Neural progenitor cell (in vitro differentiated cells): Measurements from ENCODE around the gene BRIX1. TPM values are rescaled to one million over a fixed set of nuclear protein-coding genes. Genes with fewer than 3 reads are reported as not detected.

ENCODE experiments used
- DNase-seq: peaks from one replicate; pipeline ENCODE4 v3.0.0-alpha.2; 2016; ENCODE audit warnings: low spot score
- H2AFZ ChIP-seq: fragments of 200-600 bp; sonication (generic); replicated peaks from 2 replicates; pipeline ENCODE4 v1.6.1; 2016; ENCODE audit warnings: antibody characterized with exemption
- H3F3A ChIP-seq: fragments of 200-600 bp; sonication (generic); 2 replicates; pipeline ENCODE4 v1.6.1; 2016; ENCODE audit warnings: antibody characterized with exemption, low read depth
- H3K27ac ChIP-seq: fragments of 200-600 bp; sonication (generic); 2 replicates; pipeline ENCODE4 v1.5.1; 2016; ENCODE audit warnings: mild to moderate bottlenecking
- H3K27me3 ChIP-seq: fragments of 200-600 bp; sonication (generic); 2 replicates; pipeline ENCODE4 v1.6.1; 2016; ENCODE audit warnings: mild to moderate bottlenecking, moderate library complexity
- H3K36me3 ChIP-seq: fragments of 200-600 bp; sonication (generic); 2 replicates; pipeline ENCODE4 v1.5.1; 2016
- H3K4me1 ChIP-seq: fragments of 200-600 bp; sonication (generic); 2 replicates; pipeline ENCODE4 v1.6.1; 2016; ENCODE audit warnings: mixed run types
- H3K4me2 ChIP-seq: fragments of 200-600 bp; sonication (generic); 2 replicates; pipeline ENCODE4 v1.6.1; 2016
- H3K4me3 ChIP-seq: fragments of 200-600 bp; sonication (generic); 2 replicates; pipeline ENCODE4 v1.5.1; 2016
- H3K79me2 ChIP-seq: fragments of 200-600 bp; sonication (generic); 2 replicates; pipeline ENCODE4 v1.6.1; 2016; ENCODE audit warnings: low read depth
- H3K9ac ChIP-seq: fragments of 200-600 bp; sonication (generic); 2 replicates; pipeline ENCODE4 v1.6.1; 2016
- H3K9me3 ChIP-seq: fragments of 200-600 bp; sonication (generic); 2 replicates; pipeline ENCODE4 v1.5.1; 2016; ENCODE audit warnings: low read depth
- H4K20me1 ChIP-seq: fragments of 200-600 bp; sonication (generic); 2 replicates; pipeline ENCODE4 v1.6.1; 2016; ENCODE audit warnings: low read depth
- H3K27ac Mint-ChIP-seq: 3 replicates; pipeline ENCODE4 v1.8.0; 2021; ENCODE audit warnings: mixed read lengths
- H3K27me3 Mint-ChIP-seq: 2 replicates; pipeline ENCODE4 v1.8.0; 2022; ENCODE audit warnings: low read depth, mild to moderate bottlenecking, inconsistent platforms, moderate library complexity, mixed read lengths; ENCODE audit not compliant: insufficient read depth
- H3K36me3 Mint-ChIP-seq: 3 replicates; pipeline ENCODE4 v1.8.0; 2021; ENCODE audit warnings: mixed read lengths
- H3K4me1 Mint-ChIP-seq: 3 replicates; pipeline ENCODE4 v1.8.0; 2021; ENCODE audit warnings: mixed read lengths
- H3K4me3 Mint-ChIP-seq: 3 replicates; pipeline ENCODE4 v1.8.0; 2021; ENCODE audit warnings: mild to moderate bottlenecking, moderate library complexity, mixed read lengths
- H3K9me3 Mint-ChIP-seq: 3 replicates; pipeline ENCODE4 v1.8.0; 2020; ENCODE audit warnings: mixed read lengths
- EZH2 ChIP-seq: fragments of 200-600 bp; sonication (generic); IDR thresholded peaks from 2 replicates; pipeline ENCODE4 v1.6.1; 2017; ENCODE audit warnings: antibody characterized with exemption, mild to moderate bottlenecking, moderate library complexity
- EZH2phosphoT487 ChIP-seq: fragments of 200-600 bp; sonication (generic); IDR thresholded peaks from 2 replicates; pipeline ENCODE4 v1.6.1; 2017; ENCODE audit warnings: antibody characterized with exemption
- total RNA-seq: library from RNA; depleted of rRNA; stranded (reverse); fragments of >200 nt; gene quantifications from 2 replicates; pipeline ENCODE4 v1.2.3, GENCODE V29; 2015; ENCODE audit warnings: low replicate concordance
- TF ChIP-seq, protein P1 (sequence below): fragments of 200-600 bp; sonication (generic); IDR thresholded peaks from 2 replicates; pipeline ENCODE4 v1.5.1; 2017; ENCODE audit warnings: antibody characterized with exemption, mild to moderate bottlenecking

The BRIX1 gene
- total RNA-seq, 1 donor from 2014 or later: 61.2 TPM

DNA sequence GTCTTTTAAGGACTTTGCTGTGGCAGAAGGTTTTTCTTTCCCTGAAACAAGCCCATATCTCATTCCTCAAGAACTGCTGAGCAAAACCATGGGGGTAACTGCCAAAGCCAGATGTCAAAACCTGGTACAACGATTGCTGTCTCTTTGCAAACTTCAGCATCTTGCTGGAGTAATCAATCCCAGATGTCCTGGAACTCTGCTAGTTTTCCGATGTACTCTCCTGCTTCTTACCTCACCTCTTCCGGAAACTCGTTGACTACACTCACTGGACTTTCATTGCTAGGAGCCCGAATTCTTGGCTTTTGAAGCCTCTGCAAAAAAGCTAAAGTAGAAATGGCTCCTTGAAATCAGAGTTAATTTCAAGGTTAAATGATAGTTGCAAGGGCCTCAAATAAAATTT, 23.5 kb upstream of the BRIX1 start:
- no peaks in the 10 kb centered on the region for H3K4me1 Mint-ChIP-seq
- Histone ChIP-seq H3K36me3 (no peaks in the 10 kb centered on the region), H3K27ac (no peak overlapping the region), H3K79me2 (no peaks in the 10 kb centered on the region), H3K27me3 (no peaks in the 10 kb centered on the region), H3K4me2 (no peak overlapping the region), H3K9me3 (no peaks in the 10 kb centered on the region), H4K20me1 (no peaks in the 10 kb centered on the region), H3K9ac (no peak overlapping the region), H3K4me3 (no peak overlapping the region), H3K4me1 (no peaks in the 10 kb centered on the region), H3F3A (no peaks in the 10 kb centered on the region), H2AFZ (no peak overlapping the region)
- no peak for DNase-seq
- H3K27me3 Mint-ChIP-seq: no peaks in the 10 kb centered on the region
- no peak overlapping the region for H3K4me3 Mint-ChIP-seq
- TF ChIP-seq EZH2: no peak
- TF ChIP-seq, protein P1, sequence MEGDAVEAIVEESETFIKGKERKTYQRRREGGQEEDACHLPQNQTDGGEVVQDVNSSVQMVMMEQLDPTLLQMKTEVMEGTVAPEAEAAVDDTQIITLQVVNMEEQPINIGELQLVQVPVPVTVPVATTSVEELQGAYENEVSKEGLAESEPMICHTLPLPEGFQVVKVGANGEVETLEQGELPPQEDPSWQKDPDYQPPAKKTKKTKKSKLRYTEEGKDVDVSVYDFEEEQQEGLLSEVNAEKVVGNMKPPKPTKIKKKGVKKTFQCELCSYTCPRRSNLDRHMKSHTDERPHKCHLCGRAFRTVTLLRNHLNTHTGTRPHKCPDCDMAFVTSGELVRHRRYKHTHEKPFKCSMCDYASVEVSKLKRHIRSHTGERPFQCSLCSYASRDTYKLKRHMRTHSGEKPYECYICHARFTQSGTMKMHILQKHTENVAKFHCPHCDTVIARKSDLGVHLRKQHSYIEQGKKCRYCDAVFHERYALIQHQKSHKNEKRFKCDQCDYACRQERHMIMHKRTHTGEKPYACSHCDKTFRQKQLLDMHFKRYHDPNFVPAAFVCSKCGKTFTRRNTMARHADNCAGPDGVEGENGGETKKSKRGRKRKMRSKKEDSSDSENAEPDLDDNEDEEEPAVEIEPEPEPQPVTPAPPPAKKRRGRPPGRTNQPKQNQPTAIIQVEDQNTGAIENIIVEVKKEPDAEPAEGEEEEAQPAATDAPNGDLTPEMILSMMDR: no peak
- TF ChIP-seq EZH2phosphoT487: no peak
- H3K27ac Mint-ChIP-seq: no peak overlapping the region
- H3K36me3 Mint-ChIP-seq: peaks cover 2% of the 10 kb centered on the region
- no peaks in the 10 kb centered on the region for H3K9me3 Mint-ChIP-seq

DNA sequence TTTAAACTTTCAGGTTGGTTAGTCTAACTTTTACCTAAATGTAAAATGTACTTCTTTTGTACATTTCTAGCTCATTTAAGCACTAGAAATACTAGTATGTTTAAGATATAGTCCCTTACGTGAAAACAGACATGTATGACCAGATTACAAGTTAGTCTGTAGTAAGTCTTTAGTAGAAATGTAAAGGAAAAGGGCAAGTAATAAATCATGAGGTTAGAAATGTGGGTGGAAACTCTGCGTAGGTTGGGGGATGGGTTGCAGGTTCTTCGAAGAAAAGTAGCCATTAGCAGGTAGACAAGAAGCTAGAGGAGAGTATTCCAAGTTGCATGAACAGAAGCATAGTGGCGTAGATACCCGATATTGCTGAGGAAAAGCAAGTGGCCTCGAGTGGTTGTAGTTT, 23.1 kb upstream of the BRIX1 start:
- no peaks in the 10 kb centered on the region for H3K36me3 ChIP-seq
- H3F3A ChIP-seq: no peaks in the 10 kb centered on the region
- Mint-ChIP-seq H3K9me3 (no peaks in the 10 kb centered on the region), H3K36me3 (peaks cover 2% of the 10 kb centered on the region), H3K4me3 (no peak overlapping the region), H3K27me3 (no peaks in the 10 kb centered on the region), H3K4me1 (no peaks in the 10 kb centered on the region), H3K27ac (no peak overlapping the region)
- DNase-seq: no peak
- no peak overlapping the region for H3K9ac ChIP-seq
- TF ChIP-seq EZH2phosphoT487: no peak
- TF ChIP-seq, protein P1: no peak
- TF ChIP-seq EZH2: no peak
- no peaks in the 10 kb centered on the region for H3K79me2 ChIP-seq
- H3K9me3 ChIP-seq: no peaks in the 10 kb centered on the region
- no peak overlapping the region for H3K4me3 ChIP-seq
- H3K27ac ChIP-seq: no peak overlapping the region
- no peak overlapping the region for H2AFZ ChIP-seq
- no peaks in the 10 kb centered on the region for H3K4me1 ChIP-seq
- no peaks in the 10 kb centered on the region for H3K27me3 ChIP-seq
- no peaks in the 10 kb centered on the region for H4K20me1 ChIP-seq
- H3K4me2 ChIP-seq: no peak overlapping the region

GRCh38 chr5:34894716-34895115, 20.8 kb upstream of the BRIX1 start:
- no peak overlapping the region for H2AFZ ChIP-seq
- H3K27me3 ChIP-seq: no peaks in the 10 kb centered on the region
- H3K4me3 Mint-ChIP-seq: no peak overlapping the region
- DNase-seq: no peak
- no peaks in the 10 kb centered on the region for H4K20me1 ChIP-seq
- no peaks in the 10 kb centered on the region for H3K4me1 ChIP-seq
- no peaks in the 10 kb centered on the region for H3K36me3 ChIP-seq
- H3K36me3 Mint-ChIP-seq: peaks cover 2% of the 10 kb centered on the region
- H3K9ac ChIP-seq: no peak overlapping the region
- H3K4me3 ChIP-seq: no peak overlapping the region
- no peak overlapping the region for H3K27ac ChIP-seq
- TF ChIP-seq, protein P1: no peak
- TF ChIP-seq EZH2 (no peak), EZH2phosphoT487 (no peak)
- H3K27me3 Mint-ChIP-seq: peaks cover 2% of the 10 kb centered on the region
- H3K4me1 Mint-ChIP-seq: no peaks in the 10 kb centered on the region
- H3F3A ChIP-seq: peaks cover 6% of the 10 kb centered on the region
- no peak overlapping the region for H3K4me2 ChIP-seq
- no peaks in the 10 kb centered on the region for H3K79me2 ChIP-seq
- no peaks in the 10 kb centered on the region for H3K9me3 ChIP-seq
- no peak overlapping the region for H3K27ac Mint-ChIP-seq
- H3K9me3 Mint-ChIP-seq: no peaks in the 10 kb centered on the region
